ENCODE data around the gene C20orf96. TPM values are rescaled to one million over a fixed set of nuclear protein-coding genes. Genes with fewer than 3 reads are reported as not detected.
"Not testable (repeated sequence)": the region's sequence is repeated elsewhere in the genome, so short reads cannot be mapped to it uniquely, and the experiment has no call there.

The C20orf96 gene
- total and polyA plus RNA-seq, 2 experiments from 2014 or later, result 0.32 to 4.5 TPM

DNA sequence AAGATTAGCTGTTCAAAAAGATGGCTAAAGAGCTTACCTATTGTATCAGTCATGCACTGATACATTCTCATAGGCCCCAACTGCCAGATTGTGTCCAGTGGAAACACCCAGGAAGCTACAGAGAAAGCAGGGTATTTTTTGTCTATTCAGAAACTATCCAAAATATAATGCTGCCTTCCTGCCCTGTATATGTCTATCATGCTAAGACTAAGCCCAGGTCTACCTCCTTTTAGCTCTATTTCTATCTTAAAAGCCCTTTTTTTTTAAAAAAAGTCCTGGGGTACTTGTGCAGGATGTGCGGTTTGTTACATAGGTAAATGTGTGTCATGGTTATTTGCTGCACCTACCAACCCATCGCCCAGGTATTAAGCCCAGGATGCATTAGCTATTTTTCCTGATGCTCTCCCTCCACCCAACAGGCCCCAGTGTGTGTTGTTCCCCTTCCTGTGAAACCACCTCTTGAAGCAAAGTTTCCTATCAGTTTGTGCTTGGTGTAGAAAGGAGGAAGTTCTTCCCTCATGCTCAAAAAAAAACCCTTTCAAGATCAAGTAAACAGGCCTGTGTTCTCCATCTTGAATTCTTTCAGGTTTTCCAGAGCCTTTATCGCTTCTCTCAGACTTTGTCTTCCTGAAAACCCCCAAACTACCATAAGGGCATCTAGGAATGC, 63.0 kb downstream of the C20orf96 start:
- Histone ChIP-seq H3K4me3 (no peak overlapping the region), H3K79me2 (ENCODE audit: insufficient read depth) (no peaks in the 10 kb centered on the region), H3K4me2 (ENCODE audit: unreplicated experiment) (no peak overlapping the region), H3K4me1 (ENCODE audit: insufficient read depth) (no peaks in the 10 kb centered on the region), H4K20me1 (ENCODE audit: insufficient read depth) (no peaks in the 10 kb centered on the region), H2AFZ (no peak overlapping the region), H3K9me3 (ENCODE audit: low read depth) (no peaks in the 10 kb centered on the region), H3K27me3 (replicated peaks; ENCODE audit: insufficient read depth) (no peaks in the 10 kb centered on the region), H3K27ac (no peak overlapping the region), H3F3A (ENCODE audit: insufficient read depth) (no peaks in the 10 kb centered on the region), H3K9me2 (ENCODE audit: insufficient read depth) (no peaks in the 10 kb centered on the region), H3K36me3 (ENCODE audit: low read depth) (no peaks in the 10 kb centered on the region), H3K9ac (no peak overlapping the region)
- 18 to 33% methylated on average over 3 of the region's 3 CpGs for WGBS, 2 experiments (ENCODE audit: low coverage in 1 of 2, low lambda C conversion rate in 2 of 2, missing lambda C conversion rate in 2 of 2)
- no peak for DNase-seq
- in situ Hi-C loops (cut with MboI), result no loop called here
- TF ChIP-seq EZH2phosphoT487 (IDR thresholded peaks at IDR 0.05; ENCODE audit: insufficient read depth, low read depth) (no peak), EZH2 (IDR thresholded peaks at IDR 0.05; ENCODE audit: insufficient read depth, poor library complexity, severe bottlenecking) (no peak)

GRCh38 chr20:226958-227357, 63.6 kb downstream of the C20orf96 start, which contains the start of gene DEFB129:
DEFB129 (plus strand) TSS chr20:227258; CDS start chr20:227289, 31 bp downstream.
- Histone ChIP-seq H3K27ac (no peak within 1 kb of the TSS), H3K9me2 (ENCODE audit: insufficient read depth) (no peaks in the 10 kb centered on the region), H3K79me2 (ENCODE audit: insufficient read depth) (no peaks in the 10 kb centered on the region), H4K20me1 (ENCODE audit: insufficient read depth) (no peaks in the 10 kb centered on the region), H3K27me3 (replicated peaks; ENCODE audit: insufficient read depth) (0 out of 2 replicates have a peak, but pooled peaks cover 4% of the 10 kb centered on the region), H3K4me2 (ENCODE audit: unreplicated experiment) (no peak within 1 kb of the TSS), H3K9ac (no peak within 1 kb of the TSS), H3K4me3 (no peak within 1 kb of the TSS), H3F3A (ENCODE audit: insufficient read depth) (no peaks in the 10 kb centered on the region), H2AFZ (no peak within 1 kb of the TSS), H3K9me3 (ENCODE audit: low read depth) (no peaks in the 10 kb centered on the region), H3K4me1 (ENCODE audit: insufficient read depth) (no peaks in the 10 kb centered on the region), H3K36me3 (ENCODE audit: low read depth) (no peaks in the 10 kb centered on the region)
- 12 to 13% methylated on average over 3 of the region's 3 CpGs for WGBS, 2 experiments (ENCODE audit: low coverage in 1 of 2, low lambda C conversion rate in 2 of 2, missing lambda C conversion rate in 2 of 2)
- in situ Hi-C loops (cut with MboI), result no loop called here
- no peak for DNase-seq
- TF ChIP-seq EZH2phosphoT487 (IDR thresholded peaks at IDR 0.05; ENCODE audit: insufficient read depth, low read depth), result no peak
- TF ChIP-seq EZH2 (IDR thresholded peaks at IDR 0.05; ENCODE audit: insufficient read depth, poor library complexity, severe bottlenecking), result no peak

DNA sequence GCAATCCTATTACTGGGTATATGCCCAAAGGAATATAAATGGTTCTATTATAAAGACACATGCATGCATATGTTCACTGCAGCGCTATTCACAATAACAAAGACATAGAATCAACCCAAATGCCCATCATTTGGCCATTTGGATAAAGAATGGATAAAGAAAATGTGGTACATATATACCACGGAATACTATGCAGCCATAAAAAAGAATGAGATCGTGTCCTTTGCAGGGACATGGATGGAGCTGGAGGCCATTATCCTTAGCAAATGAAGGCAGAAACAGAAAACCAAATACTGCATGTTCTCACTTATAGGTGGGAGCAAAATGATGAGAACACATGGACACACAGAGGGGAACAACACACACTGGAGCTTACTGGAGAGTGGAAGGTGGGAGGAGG, 64.7 kb downstream of the C20orf96 start:
- 15 to 26% methylated on average over 3 of the region's 3 CpGs for WGBS, 2 experiments (ENCODE audit: low coverage in 1 of 2, low lambda C conversion rate in 2 of 2, missing lambda C conversion rate in 2 of 2)
- H3K27ac ChIP-seq; H3K9ac ChIP-seq; in situ Hi-C loops (cut with MboI); H3K36me3 ChIP-seq (ENCODE audit: low read depth); H3K4me2 ChIP-seq (ENCODE audit: unreplicated experiment); H3K27me3 ChIP-seq (replicated peaks; ENCODE audit: insufficient read depth); H3K4me1 ChIP-seq (ENCODE audit: insufficient read depth); H2AFZ ChIP-seq; H3K4me3 ChIP-seq; DNase-seq; H3K9me3 ChIP-seq (ENCODE audit: low read depth); H3K79me2 ChIP-seq (ENCODE audit: insufficient read depth); H3K9me2 ChIP-seq (ENCODE audit: insufficient read depth); H3F3A ChIP-seq (ENCODE audit: insufficient read depth); H4K20me1 ChIP-seq (ENCODE audit: insufficient read depth): not testable (repeated sequence)

GRCh38 chr20:221258-221830, 69.2 kb downstream of the C20orf96 start:
- WGBS, 2 experiments (ENCODE audit: low coverage in 1 of 2, low lambda C conversion rate in 2 of 2, missing lambda C conversion rate in 2 of 2), result 0 to 50% methylated on average over 1 of the region's 1 CpG
- no peaks in the 10 kb centered on the region for H3K9me3 ChIP-seq (ENCODE audit: low read depth)
- H3K79me2 ChIP-seq (ENCODE audit: insufficient read depth), result no peaks in the 10 kb centered on the region
- H3K9ac ChIP-seq, result no peak overlapping the region
- TF ChIP-seq EZH2phosphoT487 (IDR thresholded peaks at IDR 0.05; ENCODE audit: insufficient read depth, low read depth), result no peak
- TF ChIP-seq EZH2 (IDR thresholded peaks at IDR 0.05; ENCODE audit: insufficient read depth, poor library complexity, severe bottlenecking), result no peak
- no peaks in the 10 kb centered on the region for H3K4me1 ChIP-seq (ENCODE audit: insufficient read depth)
- in situ Hi-C loops (cut with MboI), result no loop called here
- no peak for DNase-seq
- H3F3A ChIP-seq (ENCODE audit: insufficient read depth), result no peaks in the 10 kb centered on the region
- H3K4me3 ChIP-seq, result no peak overlapping the region
- H4K20me1 ChIP-seq (ENCODE audit: insufficient read depth), result no peaks in the 10 kb centered on the region
- H3K4me2 ChIP-seq (ENCODE audit: unreplicated experiment), result no peak overlapping the region
- no peak overlapping the region for H2AFZ ChIP-seq
- H3K27me3 ChIP-seq (replicated peaks; ENCODE audit: insufficient read depth), result 0 out of 2 replicates have a peak, but pooled peaks cover 13% of the 10 kb centered on the region
- no peaks in the 10 kb centered on the region for H3K9me2 ChIP-seq (ENCODE audit: insufficient read depth)
- H3K36me3 ChIP-seq (ENCODE audit: low read depth), result no peaks in the 10 kb centered on the region
- no peak overlapping the region for H3K27ac ChIP-seq

Other genes with a start within 250 kb of the C20orf96 start
- not detected in 2 replicates for gene DEFB125, start 203.1 kb downstream of the C20orf96 start, total RNA-seq (2014; rRNA removed; shearing (Covaris generic))
- not detected in 2 replicates for gene DEFB125, start 203.1 kb downstream of the C20orf96 start, polyA plus RNA-seq (2016; fragmentation: Nextera tagmentation; extraction: Ambion mirVana)
- not detected in 2 replicates for gene DEFB126, start 148.2 kb downstream of the C20orf96 start, total RNA-seq (2014; rRNA removed; shearing (Covaris generic))
- not detected in 2 replicates for gene DEFB126, start 148.2 kb downstream of the C20orf96 start, polyA plus RNA-seq (2016; fragmentation: Nextera tagmentation; extraction: Ambion mirVana)
- not detected in 2 replicates for gene DEFB127, start 133.3 kb downstream of the C20orf96 start, total RNA-seq (2014; rRNA removed; shearing (Covaris generic))
- not detected in 2 replicates for gene DEFB127, start 133.3 kb downstream of the C20orf96 start, polyA plus RNA-seq (2016; fragmentation: Nextera tagmentation; extraction: Ambion mirVana)
- not detected in 2 replicates for gene DEFB128, start 101.0 kb downstream of the C20orf96 start, total RNA-seq (2014; rRNA removed; shearing (Covaris generic))
- gene DEFB128, start 101.0 kb downstream of the C20orf96 start, polyA plus RNA-seq (2016; fragmentation: Nextera tagmentation; extraction: Ambion mirVana), result not detected in 2 replicates
- not detected in 2 replicates for gene DEFB129, start 63.5 kb downstream of the C20orf96 start, total RNA-seq (2014; rRNA removed; shearing (Covaris generic))
- gene DEFB129, start 63.5 kb downstream of the C20orf96 start, polyA plus RNA-seq (2016; fragmentation: Nextera tagmentation; extraction: Ambion mirVana), result not detected in 2 replicates
- not detected in 2 replicates for gene DEFB132, start 33.0 kb downstream of the C20orf96 start, total RNA-seq (2014; rRNA removed; shearing (Covaris generic))
- not detected in 2 replicates for gene DEFB132, start 33.0 kb downstream of the C20orf96 start, polyA plus RNA-seq (2016; fragmentation: Nextera tagmentation; extraction: Ambion mirVana)
- gene ZCCHC3, start 6.8 kb upstream of the C20orf96 start, total RNA-seq (2014; rRNA removed; shearing (Covaris generic)), result 13.8 and 14.8 TPM in 2 replicates
- gene ZCCHC3, start 6.8 kb upstream of the C20orf96 start, polyA plus RNA-seq (2016; fragmentation: Nextera tagmentation; extraction: Ambion mirVana), result 4.1 and 5.3 TPM in 2 replicates
- 7.5 and 7.7 TPM in 2 replicates for gene SOX12, start 34.8 kb upstream of the C20orf96 start, total RNA-seq (2014; rRNA removed; shearing (Covaris generic))
- gene SOX12, start 34.8 kb upstream of the C20orf96 start, polyA plus RNA-seq (2016; fragmentation: Nextera tagmentation; extraction: Ambion mirVana), result 2.0 and 2.1 TPM in 2 replicates
- 58.8 and 76.8 TPM in 2 replicates for gene NRSN2, start 56.4 kb upstream of the C20orf96 start, total RNA-seq (2014; rRNA removed; shearing (Covaris generic))
- 76.7 and 78.2 TPM in 2 replicates for gene NRSN2, start 56.4 kb upstream of the C20orf96 start, polyA plus RNA-seq (2016; fragmentation: Nextera tagmentation; extraction: Ambion mirVana)
- gene TRIB3, start 90.0 kb upstream of the C20orf96 start, total RNA-seq (2014; rRNA removed; shearing (Covaris generic)), result 88.5 and 99.2 TPM in 2 replicates
- 63.0 and 66.1 TPM in 2 replicates for gene TRIB3, start 90.0 kb upstream of the C20orf96 start, polyA plus RNA-seq (2016; fragmentation: Nextera tagmentation; extraction: Ambion mirVana)
- 104 and 129 TPM in 2 replicates for gene RBCK1, start 117.5 kb upstream of the C20orf96 start, total RNA-seq (2014; rRNA removed; shearing (Covaris generic))
- gene RBCK1, start 117.5 kb upstream of the C20orf96 start, polyA plus RNA-seq (2016; fragmentation: Nextera tagmentation; extraction: Ambion mirVana), result 72.3 and 79.9 TPM in 2 replicates
- gene TBC1D20, start 171.8 kb upstream of the C20orf96 start, total RNA-seq (2014; rRNA removed; shearing (Covaris generic)), result 43.3 and 51.4 TPM in 2 replicates
- gene TBC1D20, start 171.8 kb upstream of the C20orf96 start, polyA plus RNA-seq (2016; fragmentation: Nextera tagmentation; extraction: Ambion mirVana), result 31.0 and 33.0 TPM in 2 replicates

Measured in GM23248 (cell line).